ENCODE data around the gene CBARP. TPM values are rescaled to one million over a fixed set of nuclear protein-coding genes. Genes with fewer than 3 reads are reported as not detected.
A peak's percentile ranks its signal among the peaks of the same experiment; 100 is the strongest.

The CBARP gene
- total and polyA plus RNA-seq, 2 of the 13 experiments (the other 11 are each of a cell fraction or from before 2014, with no cell fraction given), result 1.2 to 1.4 TPM

- no peak for TF ChIP-seq ARID3A (IDR thresholded peaks at IDR 0.05; ENCODE audit: low read depth, low read length)
- TF ChIP-seq HNRNPLL (IDR thresholded peaks at IDR 0.05; ENCODE audit: low read depth, low read length, poor library complexity, severe bottlenecking), result no peak
- TF ChIP-seq MBD4 (IDR thresholded peaks at IDR 0.05; ENCODE audit: borderline replicate concordance, low read length), result no peak
- TF ChIP-seq ZNF260 (CRISPR knock-in tag; IDR thresholded peaks at IDR 0.05; ENCODE audit: borderline replicate concordance, low read depth), result no peak
- TF ChIP-seq HOXA3 (CRISPR knock-in tag; IDR thresholded peaks at IDR 0.05), result peak; percentile 44
- no peak for TF ChIP-seq GPBP1L1 (CRISPR knock-in tag; IDR thresholded peaks at IDR 0.05)
- TF ChIP-seq POLR2AphosphoS2 (IDR thresholded peaks at IDR 0.05; ENCODE audit: low read depth, low read length), result no peak
- no peak for TF ChIP-seq CREBL2 (CRISPR knock-in tag; IDR thresholded peaks at IDR 0.05; ENCODE audit: borderline replicate concordance)
- no peak for TF ChIP-seq RNF2 (conservative IDR thresholded peaks at IDR 0.05; ENCODE audit: low read depth)
- no peak for TF ChIP-seq E2F2 (CRISPR knock-in tag; IDR thresholded peaks at IDR 0.05; ENCODE audit: borderline replicate concordance)
- TF ChIP-seq HNRNPL (IDR thresholded peaks at IDR 0.05; ENCODE audit: low read depth, low read length), result no peak
- TF ChIP-seq ZNF34 (CRISPR knock-in tag; IDR thresholded peaks at IDR 0.05; ENCODE audit: borderline replicate concordance), result no peak
- 0 out of 2 replicates have a peak, but pooled peaks have one; percentile 28 for TF ChIP-seq TMF1 (CRISPR knock-in tag; IDR thresholded peaks at IDR 0.05; ENCODE audit: low read depth)
- no peak for TF ChIP-seq TFDP1 (CRISPR knock-in tag; IDR thresholded peaks at IDR 0.05; ENCODE audit: borderline replicate concordance)
- no peak for TF ChIP-seq MXD3 (CRISPR knock-in tag; IDR thresholded peaks at IDR 0.05)
- TF ChIP-seq ZBTB4 (CRISPR knock-in tag; IDR thresholded peaks at IDR 0.05; ENCODE audit: borderline replicate concordance), result no peak; the same call in 1 of the 2 replicates
- TF ChIP-seq ZNF850 (CRISPR knock-in tag; conservative IDR thresholded peaks at IDR 0.05), result no peak
These were observed 29.2 kb upstream of the CBARP start (continued) for GRCh38 chr19:1266916-1267476.
